Stimulated activated CD4-positive, alpha-beta T cell treated with anti-CD3 and anti-CD28 coated beads, Interleukin-12 subunit alpha, Interleukin-12 subunit beta, amount 100 ng/mL, for 48 hours (primary cell): ENCODE results near the gene DPY19L2.
"Not testable (repeated sequence)": the region's sequence is repeated elsewhere in the genome, so short reads cannot be mapped to it uniquely, and the experiment has no call there.

Experiments used
- DNase-seq, 3 donors: peaks; one replicate each; pipeline ENCODE4 v3.0.0-alpha.2; 2020; ENCODE audit warnings: low read depth in 2 of 3, low spot score in 1 of 3

DPY19L2 gene

DNA sequence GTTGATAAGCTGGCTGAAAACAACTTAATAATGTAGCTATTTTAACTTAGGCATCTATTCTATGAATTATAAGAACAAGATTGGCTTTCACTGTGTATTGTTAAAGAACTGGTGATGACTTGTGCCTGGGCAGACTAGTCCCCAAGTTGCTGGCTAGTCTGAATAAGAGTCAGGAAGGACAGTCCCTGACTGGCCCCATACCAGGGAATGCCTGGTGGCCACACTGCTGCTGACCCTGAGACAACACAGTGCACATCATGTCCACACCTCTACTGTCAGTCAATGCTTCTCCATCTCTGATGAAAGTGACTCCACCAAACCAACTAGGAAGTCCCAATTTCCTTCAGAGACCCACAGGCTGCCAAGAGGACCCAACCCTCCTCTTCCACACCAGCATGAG lies 130.5 kb downstream of the DPY19L2 start:
- not testable (repeated sequence) for DNase-seq

DNA sequence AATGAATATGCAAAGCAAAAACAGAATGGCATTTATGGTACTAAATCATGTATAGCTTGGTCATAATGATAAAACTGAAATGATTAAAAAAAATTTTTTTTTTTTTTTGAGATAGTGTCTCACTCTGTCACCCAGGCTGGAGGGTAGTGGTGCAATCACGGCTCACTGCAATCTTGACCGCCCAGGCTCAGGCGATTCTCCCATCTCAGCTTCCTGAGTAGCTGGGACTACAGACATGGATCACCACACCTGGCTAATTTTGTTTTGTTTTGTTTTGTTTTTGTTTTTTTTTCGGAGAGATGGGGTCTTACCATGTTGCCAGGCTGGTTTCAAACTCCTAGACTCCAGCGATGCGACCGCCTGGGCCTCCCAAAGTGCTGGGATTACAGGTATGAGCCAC lies 138.7 kb downstream of the DPY19L2 start:
- DNase-seq = not testable (repeated sequence)

- DNase-seq = no peak
Measured at GRCh38 chr12:63525831-63526230, 142.5 kb downstream of the DPY19L2 start.

- DNase-seq = no peak
Measured at GRCh38 chr12:63521706-63522105, 146.6 kb downstream of the DPY19L2 start.
